ENCODE results near the gene POTEJ.
A peak's percentile ranks its signal among the peaks of the same experiment; 100 is the strongest.
"Not testable (repeated sequence)": the region's sequence is repeated elsewhere in the genome, so short reads cannot be mapped to it uniquely, and the experiment has no call there.

POTEJ gene

DNA sequence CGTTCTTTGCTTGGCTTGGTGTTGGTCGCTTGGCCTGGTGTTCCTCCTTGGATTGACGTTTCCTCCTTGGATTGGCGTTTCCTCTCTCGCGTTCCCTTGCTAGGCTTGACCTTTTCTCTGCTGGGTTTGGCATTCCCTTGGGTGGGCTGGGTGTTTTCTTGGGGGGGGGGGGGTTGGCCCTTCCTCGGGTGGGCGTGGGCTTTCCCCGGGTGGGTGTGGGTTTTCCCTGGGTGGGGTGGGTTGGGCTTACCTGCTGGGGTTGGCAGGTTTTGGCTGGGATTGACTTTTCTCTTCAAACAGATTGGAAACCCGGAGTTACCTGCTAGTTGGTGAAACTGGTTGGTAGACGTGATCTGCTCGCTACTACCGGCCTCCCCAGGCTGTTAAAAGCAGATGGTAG lies at the start of gene POTEJ:
POTEJ (plus strand) TSS at position 301 of the 400 bp plus-strand sequence; CDS start at position 394, 93 bp downstream.
- DNase-seq, result not testable (repeated sequence)

DNA sequence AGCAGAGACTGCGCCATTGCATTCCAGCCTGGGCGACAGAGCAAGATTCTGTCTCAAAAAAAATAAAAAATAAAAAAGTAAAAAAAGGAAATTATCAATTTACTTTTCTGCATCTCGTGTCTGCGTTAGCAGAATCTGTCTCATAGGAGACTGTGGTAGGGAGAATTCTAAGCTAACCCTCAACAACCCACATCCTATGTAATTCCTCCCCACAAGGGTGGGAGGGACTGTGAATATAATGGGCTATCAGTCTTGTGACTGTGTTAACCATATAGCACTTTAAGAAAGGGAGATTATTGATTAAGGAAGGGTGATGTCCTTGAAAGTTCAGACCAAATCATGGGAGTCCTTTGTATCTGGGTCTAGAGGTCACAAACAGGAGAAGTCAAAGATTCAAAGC lies 45.1 kb upstream of the POTEJ start:
- DNase-seq, result not testable (repeated sequence)

DNA sequence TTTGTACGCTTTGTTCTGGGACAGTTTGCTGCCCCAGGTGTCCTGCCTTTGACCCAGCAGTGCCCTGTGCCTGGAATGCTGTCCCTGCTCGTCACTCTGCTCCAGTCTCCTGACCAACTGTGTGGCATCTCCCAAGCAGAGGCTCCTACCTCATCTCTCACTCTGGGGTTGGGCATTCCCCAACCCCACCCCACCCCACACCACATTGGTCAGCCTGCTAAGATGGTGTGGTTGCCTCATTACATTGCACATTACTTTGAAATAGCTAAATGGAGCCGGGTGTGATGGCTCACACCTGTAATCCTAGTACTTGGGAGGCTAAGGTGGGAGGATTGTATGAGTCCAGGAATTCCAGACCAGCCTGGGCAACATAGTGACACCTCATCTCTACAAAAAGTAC lies 39.3 kb upstream of the POTEJ start:
- DNase-seq, result not testable (repeated sequence)

DNA sequence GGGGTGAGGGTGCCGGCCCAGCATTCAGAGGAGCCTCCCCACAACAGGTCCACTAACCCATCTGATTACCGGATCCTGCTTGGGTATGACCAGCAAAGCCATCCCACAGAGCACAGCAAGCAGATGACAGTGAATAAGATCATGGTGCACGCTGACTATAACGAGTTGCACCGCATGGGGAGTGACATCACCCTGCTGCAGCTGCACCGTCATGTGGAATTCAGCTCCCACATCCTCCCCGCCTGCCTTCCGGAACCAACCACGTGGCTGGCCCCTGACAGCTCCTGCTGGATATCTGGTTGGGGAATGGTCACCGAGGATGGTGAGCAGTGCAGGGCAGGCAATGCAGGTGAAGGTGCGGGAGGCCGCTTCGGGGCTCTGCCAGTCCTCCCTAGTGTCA lies 37.0 kb upstream of the POTEJ start:
- DNase-seq, result not testable (repeated sequence)

DNA sequence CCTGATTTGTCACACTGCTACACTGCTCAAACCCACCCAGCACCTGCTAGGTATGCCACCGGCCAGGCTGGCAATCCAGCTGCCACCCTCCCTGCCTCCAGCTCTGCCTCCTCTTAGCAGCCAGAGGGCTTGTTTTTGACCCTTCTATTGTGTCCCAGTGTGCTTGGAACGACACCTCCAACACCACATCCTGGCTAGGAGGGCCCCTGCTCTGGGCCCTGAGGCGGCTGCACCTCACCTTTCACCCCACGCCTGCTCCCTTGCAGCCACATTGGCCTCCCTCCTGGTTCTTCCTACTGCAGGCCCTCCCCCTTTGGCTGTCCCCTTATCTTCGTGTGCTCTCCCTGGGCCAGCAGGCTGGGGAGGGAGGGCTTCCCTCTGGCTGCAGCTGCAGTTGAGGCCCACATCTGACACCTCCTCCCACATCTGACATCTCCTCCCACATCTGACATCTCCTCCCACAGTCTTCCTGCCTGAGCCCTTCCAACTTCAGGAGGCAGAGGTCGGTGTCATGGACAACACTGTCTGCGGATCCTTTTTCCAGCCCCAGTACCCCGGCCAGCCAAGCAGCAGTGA lies 34.9 kb upstream of the POTEJ start:
- not testable (repeated sequence) for DNase-seq

DNA sequence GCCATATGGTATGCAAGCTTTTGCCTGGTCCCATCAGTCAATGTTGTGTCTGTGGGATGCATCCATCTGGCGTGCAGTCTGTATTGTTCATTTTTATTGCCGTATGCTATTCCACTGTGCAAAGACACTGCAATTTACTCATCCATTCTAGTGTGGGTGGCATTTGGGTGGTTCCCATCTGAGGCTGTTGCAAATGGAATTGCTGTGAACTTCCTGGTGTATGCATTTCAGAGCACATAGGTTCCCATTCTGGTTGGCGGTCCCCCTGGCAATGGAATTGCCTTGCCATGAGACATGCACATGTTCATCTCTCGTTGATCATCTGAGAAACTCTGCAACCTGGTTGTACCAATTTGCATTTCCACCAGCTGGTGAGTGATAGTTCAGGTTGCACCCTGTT lies 33.7 kb upstream of the POTEJ start:
- not testable (repeated sequence) for DNase-seq

DNA sequence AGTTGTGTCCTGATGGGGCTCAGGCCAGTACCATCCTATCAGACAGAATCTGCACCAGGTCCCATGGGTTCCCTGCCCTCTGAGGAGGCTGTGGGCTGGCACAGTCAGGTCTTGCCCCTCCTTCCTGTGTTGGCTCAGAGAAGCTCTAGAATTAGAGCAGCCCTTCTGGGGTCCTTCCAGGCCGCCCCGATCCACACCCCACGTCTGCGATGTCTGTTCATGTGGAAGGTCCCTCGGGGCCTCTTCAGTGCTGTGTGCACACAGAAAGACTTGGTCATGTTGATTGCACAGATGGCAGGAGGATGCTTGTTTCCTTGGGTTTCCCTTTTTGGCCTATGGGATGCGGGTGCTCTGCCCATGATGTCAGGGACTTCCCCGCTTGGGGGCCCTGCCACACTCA lies 32.1 kb upstream of the POTEJ start:
- not testable (repeated sequence) for DNase-seq

DNA sequence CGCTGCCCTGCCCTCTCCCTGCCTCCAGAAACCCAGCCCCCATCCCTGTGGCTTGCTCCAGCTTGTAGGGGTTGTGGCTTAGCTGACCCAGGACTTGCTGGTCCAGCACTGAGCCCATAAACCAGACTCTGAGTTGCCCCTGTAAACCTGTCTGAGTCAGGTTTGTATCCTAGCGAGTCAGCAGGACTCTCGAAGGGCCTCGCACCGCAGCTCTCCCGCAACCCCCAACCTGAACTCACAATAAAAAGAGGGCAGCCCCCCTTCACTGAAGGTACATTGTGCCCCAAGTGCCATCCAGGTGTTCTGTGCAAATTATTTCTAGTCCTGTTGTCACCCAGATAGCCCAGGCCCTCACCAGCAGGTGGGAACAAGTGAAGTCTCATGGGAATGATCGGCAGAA lies 29.7 kb upstream of the POTEJ start:
- DNase-seq, result peak; percentile 0

DNA sequence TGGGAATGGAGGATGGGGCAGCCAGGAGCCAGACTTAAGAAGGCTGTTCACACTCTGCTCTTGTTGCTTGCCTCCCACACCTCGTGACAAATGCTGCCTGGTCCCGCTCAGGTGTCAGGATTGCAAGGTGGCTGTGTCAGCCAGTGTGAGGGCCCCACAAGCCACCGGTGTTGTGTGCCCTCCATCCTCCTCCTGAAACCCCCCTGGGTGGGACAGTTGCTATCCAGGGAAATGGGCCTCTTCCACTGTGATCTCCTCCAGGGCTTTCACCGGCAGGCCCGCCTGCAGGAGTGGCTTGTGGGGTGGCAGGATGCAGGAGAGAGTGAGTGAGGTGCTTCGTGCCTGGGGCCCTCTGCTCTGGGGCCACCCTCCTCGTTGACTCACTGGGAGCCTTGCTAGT lies 28.3 kb upstream of the POTEJ start:
- DNase-seq, result not testable (repeated sequence)

DNA sequence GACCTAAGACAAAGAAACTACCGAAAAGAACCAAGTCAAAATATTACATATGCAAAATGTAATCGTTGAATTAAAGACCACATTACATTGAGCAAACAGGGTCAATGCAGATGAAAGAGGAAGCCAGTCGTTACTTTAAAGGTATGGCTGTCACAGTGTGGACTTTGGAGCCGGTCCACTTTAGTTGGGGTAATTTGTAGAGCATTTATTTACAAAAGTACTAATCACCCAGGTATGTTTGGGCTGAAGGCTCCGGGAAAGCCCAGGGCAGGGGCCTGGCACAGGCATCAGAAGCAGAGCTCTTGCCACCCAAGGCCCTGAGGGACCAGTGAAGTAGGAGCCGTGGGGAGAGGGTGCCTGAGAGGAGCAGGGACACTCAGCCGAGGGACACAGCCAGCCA lies 27.7 kb upstream of the POTEJ start:
- not testable (repeated sequence) for DNase-seq

DNA sequence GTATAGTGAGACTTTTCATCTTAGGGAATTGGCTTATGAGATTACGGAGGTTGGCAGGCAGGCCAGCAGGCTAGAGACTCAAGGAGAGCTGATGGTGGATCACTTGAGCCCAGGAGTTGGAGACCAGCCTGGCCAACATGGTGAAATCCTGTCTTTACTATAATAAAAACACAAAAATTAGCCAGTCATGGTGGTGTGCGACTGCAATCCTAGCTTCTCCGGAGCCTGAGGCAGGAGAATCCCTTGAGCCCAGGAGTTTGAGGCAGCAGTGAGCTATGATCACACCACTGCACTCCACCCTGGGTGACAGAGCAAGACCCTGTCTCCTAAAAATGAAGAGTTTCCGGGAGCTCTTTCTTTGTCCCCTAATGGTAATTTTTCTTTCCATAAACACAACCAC lies 26.5 kb upstream of the POTEJ start:
- not testable (repeated sequence) for DNase-seq

DNA sequence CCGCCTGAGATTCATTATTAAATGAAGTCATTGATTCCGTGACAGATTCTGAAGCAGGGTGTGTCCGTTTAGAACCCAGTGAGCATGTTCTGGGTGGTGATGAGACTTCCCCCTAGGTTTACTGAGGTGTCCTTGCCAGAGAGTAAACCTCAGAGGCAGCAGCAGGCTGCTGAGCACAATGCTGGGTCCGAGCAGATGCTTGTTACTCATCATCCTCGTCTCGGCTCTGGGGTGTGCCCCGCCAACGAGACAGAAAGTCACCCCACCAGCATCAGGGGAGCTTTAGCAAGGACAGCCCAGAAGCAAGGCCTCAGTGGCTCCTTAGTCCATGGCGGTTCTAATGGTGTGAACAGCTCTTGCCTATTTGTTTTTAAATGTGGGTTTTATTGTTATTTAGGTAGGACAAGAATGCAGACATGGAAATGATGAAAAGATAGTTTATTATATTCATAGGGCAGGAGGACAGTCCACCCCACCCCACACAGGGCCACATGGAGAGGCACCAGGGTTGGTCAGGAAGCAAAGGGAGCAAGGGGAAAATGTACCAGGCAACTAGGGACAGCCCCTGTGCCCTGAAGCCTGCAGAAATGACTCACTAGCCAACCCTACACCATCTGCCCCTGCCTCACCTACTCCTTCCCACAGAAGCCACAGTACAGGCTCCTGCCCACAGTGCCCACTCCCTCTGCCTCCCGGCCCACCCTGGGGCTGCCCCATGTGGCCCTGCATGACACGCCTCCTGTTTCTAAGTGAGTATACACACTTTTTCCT lies 22.4 kb upstream of the POTEJ start:
- DNase-seq, result not testable (repeated sequence)

DNA sequence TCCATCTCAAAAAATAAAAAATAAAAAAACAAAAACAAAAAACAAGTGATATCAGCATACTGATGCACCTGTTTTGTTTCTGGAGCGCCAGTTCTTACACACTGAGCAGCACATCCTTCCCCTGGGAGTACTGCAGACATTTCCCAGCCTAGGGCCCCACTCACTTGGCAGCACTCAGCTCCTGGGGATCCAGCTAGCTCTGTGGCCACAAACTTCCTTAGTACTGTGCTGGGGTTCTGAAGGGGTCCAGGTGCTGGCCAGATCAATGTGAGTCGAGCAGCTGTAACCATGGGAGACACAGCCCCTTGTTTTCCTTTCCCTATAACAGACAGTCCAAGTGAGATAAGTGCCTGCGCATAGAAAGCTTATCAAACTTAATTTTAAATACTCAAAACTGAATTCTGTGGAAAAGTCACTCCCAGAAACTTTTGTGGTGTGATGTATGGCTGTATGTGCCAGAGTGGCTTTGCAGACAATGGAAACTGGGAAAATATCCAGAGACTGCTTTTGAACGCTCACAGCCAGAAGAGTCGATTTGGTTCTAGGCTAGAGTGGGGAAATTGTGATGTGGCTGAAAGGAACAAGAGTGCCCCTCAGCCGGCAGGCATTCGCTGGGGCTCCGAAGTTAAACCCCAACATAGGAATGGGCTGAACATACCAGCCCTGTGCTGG lies 20.9 kb upstream of the POTEJ start:
- DNase-seq, result not testable (repeated sequence)

DNA sequence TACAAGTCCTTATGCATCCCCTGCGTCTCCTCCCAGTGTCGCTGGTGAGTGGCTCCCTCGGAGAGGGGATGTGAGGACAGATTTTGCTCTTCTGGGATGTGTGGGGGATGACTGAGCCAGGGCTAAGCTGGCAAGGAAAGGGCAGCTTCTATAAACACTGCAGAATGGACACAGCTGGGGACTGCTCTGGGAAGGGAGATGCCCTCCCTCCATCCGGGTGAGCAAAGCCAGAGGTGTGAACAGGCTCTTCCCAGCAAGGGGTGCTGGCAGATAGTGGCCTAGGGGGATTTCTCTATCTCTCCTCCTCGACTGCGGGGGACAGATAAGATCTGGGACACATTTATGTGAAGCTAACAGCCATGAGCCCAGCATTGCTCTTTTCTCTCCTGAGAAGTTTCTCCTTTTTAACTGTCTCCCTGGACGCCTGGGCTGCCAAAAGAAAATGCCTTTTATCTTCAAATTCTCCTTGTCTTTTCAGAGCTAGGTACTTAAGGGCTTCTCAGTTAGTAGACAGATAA lies 20.3 kb upstream of the POTEJ start:
- not testable (repeated sequence) for DNase-seq

DNA sequence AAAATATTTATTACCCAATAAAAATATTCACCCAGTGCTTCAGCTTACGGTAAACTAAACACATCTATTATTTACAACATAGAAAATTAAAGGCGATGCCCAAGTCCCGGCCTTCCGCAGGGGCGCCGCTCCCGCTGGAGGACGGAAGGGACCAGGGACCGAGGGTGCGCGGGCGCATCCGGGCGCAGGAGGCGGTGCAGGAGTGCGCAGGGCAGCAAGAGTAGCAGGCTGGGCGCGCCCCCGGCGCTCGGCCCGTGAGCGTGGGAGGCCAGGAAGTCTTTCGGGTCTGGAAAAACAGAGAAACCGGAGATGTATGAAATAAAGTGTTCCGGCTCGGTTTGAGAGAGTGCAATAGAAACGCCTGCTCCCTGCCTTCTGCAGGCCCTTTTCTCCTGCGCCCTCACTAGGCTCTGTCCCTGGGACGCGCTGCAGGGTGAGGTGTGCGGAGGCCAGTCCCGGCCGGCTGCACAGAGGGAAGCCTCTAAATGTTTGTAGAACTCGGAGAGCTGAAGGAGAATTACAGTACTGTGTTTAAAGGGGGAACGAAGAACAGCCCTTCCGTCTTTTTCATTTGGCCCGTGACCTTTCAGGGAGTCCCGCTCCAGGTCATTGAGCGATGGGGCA lies 18.3 kb upstream of the POTEJ start:
- DNase-seq, result not testable (repeated sequence)

DNA sequence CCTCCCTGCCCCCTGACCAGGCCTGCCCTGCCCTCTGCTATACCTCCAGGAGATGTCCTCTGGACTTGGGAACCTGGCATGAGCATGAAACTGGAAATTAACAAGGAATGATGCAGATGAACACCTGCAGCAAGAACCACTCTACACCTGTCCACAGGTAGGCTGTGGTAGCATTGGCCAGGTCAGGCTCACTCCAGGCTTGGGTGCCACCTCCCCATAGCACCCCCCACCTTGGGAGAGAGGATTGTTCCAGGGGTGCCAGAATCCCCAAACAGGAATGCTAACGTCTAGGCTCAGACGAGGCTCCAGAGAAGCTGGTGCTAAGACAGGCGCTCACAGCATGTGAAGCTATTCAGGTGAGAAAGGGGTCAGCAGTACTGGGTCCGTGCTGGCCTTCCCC lies 17.2 kb upstream of the POTEJ start:
- peak; percentile 1 for DNase-seq

DNA sequence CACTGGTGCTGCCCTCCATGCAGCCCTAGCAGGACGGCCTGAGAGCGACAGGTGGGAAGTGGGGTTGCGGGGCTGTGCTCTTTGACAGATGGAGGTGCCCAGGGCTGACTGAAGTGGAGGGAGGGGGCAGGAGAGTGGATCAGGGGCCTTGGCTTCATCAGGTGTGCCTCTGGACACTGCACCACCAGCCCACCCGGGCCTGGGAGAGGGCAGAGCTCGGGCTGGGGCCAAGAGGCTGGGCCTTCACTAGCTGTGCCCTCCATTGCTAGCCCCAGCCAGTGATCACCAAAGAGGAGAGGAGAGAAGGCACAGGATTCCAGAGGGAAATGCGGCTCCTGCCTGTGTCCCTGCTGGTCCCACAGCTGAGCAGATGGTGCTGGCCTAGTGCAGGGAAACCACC lies 14.5 kb upstream of the POTEJ start:
- DNase-seq, result not testable (repeated sequence)

DNA sequence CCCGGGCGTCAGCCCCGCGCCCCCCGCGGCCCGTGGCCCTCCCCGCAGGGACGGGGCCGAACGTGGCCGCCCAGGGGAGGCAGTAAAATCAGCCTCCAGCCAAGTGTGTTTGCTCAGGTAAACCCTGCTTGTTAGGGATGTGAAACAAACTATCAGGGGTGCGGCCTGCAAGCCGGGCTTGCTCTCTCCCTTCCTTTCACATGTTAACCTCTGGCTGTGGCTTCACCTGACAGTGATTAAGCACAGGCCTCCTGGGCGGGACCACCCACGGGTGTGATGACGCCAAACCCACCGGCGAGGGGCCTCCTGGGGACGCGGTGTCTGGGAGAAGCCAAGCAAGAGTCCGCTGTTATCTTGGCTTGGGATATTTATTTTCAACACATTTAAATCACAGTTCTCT lies 13.2 kb upstream of the POTEJ start:
- DNase-seq, result not testable (repeated sequence)

DNA sequence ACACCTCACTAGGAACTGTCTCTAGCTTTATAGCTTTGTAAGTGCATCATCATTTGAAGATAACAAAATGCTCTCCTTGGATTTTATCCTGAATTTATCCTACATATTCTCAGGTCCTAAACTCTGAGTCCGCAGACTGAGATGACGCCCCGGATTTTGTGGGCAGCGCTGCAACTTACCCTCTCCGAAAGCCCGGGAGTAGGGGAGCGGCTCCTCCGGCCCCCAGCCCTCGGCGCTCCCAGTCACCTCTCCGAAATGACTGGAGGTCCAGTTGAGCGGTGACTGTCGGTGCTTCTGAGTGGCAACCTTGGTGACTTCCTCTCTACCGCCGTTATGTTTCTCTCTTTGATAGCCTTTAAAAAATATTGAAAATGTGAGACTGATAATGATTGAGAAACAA lies 12.8 kb upstream of the POTEJ start:
- not testable (repeated sequence) for DNase-seq

DNA sequence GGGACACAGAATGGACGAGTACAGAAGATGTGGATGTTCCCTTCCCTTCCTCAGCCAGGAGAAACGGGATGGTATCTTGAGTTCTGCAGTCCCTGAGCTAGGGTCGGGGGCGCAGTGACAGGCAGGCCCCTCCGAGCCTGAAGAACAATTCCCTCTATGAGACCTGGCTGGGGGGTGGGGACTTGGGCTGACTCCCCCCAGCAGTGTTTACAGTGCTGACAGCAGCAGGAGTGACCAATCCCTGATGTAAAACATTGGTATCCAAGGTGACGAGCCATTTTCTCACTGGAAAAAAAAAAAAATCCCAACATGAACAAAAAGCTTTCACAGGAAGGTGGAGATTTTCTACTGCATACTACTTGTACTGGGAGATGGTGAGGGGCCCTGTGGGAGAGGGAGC lies 11.8 kb upstream of the POTEJ start, which contains the start of gene CFC1:
CFC1 (minus strand) TSS at position 183 of the 400 bp plus-strand sequence. CDS start 288 bp downstream, outside the sequence.
- not testable (repeated sequence) for DNase-seq

DNA sequence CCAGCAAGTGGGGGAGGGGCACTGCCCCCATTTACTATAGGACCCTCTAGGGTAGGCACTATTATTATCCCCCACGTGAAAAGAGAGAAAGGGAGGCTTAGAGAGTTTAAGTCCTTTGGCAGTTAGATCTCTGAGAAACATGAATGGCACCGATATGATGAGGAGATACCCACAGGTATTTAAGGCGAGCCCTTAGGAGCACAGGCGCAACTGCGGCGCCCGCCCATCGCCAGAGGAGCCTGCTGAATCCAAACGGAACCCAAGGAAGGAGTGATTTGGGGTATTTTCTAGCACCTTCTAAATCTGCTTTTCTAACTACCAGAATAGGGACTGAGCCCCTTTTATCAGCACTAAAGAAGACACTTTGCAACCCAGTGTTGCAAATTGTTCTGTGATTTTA lies 11.3 kb upstream of the POTEJ start:
- not testable (repeated sequence) for DNase-seq

DNA sequence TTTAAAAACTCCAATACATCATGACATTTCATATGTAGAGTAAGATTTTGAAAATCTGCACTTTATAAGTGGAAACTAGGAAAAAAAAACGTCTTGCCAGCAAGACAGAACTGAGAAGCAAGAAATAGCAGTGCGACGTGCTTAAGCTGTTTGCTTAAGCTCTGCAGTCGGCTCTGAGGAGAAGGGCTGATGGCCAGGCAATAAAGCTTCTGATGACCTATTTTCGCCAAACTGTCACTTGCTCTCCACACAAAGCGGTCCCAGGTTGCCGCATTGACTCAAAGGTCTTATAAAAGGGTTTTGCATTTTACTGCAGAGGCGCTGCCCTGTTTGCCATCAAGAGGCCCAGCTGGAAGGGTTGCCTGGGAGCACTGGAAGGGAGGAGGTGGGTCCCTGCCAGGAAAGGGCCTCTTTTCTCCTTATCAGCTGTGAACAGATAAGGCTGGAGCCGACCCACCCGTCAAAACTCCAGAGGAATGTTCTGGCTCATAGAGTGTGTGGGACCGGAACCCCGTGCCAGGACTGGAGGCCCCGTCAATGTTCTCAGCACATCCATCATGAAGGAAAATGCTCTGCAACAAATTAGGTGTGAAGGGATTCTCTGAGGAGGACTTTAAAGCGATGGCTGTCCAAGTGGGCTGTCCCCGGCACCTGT lies 9.5 kb upstream of the POTEJ start:
- DNase-seq, result not testable (repeated sequence)

Data from CD4-positive, alpha-beta T cell treated with Interleukin-17A for 4 hours (primary cell).